HG02885 (cell line): ENCODE data around the gene IFNA10.
A peak's percentile ranks its signal among the peaks of the same experiment; 100 is the strongest.
"Not testable (repeated sequence)": the region's sequence is repeated elsewhere in the genome, so short reads cannot be mapped to it uniquely, and the experiment has no call there.

ENCODE experiments used
- ATAC-seq: cut with Tn5 transposase; IDR thresholded peaks from one replicate; pipeline ENCODE4 v1.9.1; 2021; ENCODE audit warnings: mild to moderate bottlenecking; ENCODE audit not compliant: unreplicated experiment, poor library complexity

Gene IFNA10

GRCh38 chr9:21207043-21207442 lies at the start of gene IFNA10:
Gene IFNA10 (minus strand): TSS chr9:21207143. CDS start chr9:21207097, 46 bp downstream.
- not testable (repeated sequence) for ATAC-seq

DNA sequence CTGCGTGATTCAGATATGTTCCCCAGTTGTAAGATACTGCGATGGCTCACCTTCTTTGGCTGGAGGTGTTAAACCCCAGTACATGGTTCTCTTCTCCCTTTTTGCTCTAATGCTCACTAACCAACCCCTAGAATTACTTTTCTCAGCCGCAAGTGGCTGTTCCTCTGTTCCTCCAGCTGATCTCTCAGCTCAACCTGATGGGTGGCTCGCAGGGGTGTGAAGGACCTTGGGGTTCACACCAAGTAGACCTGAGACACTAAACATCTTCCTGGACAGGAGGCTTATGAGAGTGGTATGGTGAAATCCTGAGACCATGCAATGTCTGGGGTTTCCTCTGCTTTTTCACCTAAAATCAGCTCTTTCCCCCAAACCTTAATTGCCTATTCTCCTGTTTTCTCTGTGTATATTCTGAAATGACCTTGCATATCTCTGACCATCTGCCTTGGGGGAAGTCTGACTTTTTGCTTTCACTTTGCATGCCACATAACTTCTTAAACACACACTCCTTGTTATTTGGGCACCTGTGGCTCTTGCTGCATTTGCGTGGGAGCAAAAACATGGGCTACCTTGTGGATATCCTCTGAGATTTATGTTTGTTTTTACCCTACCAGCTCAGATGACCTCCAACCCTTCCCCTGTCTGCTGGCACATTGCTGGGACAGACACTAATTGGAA lies 48.7 kb upstream of the IFNA10 start:
- no peak for ATAC-seq

GRCh38 chr9:21252721-21253547 lies 46.0 kb upstream of the IFNA10 start:
- peak; percentile 86 for ATAC-seq

- no peak for ATAC-seq
These were observed 44.7 kb upstream of the IFNA10 start for GRCh38 chr9:21251638-21252037.

DNA sequence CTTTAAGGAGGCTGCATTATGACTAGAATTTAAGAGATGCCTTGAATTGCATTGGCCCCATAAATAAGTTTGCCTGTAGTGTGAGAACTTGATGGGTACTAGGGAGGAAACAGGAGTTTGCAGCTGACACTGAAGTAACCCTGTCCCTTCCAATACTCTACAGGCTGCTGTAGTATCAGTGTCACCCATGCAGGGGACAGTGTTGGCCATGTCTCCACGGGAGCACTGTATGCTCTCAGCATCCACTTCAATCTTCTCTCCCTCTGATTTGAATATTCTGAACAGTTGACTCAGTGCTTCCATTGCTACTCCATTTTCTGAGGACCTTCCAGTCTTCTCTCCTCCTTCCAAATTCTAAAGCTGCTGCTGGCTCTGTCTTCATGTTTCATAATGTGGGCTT lies 44.2 kb upstream of the IFNA10 start:
- ATAC-seq = no peak

GRCh38 chr9:21244836-21245235 lies 37.9 kb upstream of the IFNA10 start:
- ATAC-seq = peak; percentile 71

- ATAC-seq = peak; percentile 48
These were observed 33.0 kb upstream of the IFNA10 start, which contains the start of gene IFNA14 for GRCh38 chr9:21239911-21240310. Gene IFNA14 (minus strand): TSS chr9:21240005. CDS start chr9:21239935, 70 bp downstream.

DNA sequence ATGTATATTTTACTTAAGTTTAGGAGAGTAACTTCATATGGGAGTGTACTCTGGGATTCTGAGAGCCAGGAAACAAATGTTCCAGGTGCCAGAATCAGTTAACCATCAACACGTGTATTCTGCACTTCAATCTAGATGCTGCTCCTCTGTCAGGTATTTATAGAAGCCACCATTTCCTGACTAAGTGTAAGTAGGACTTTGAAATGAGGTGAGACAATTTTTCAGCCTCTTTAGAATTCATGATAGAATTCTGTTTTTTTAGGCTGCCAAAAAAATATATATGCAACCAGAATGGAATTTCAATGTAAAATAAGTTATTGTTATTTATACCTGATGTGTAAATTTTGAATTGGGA lies 29.4 kb upstream of the IFNA10 start:
- not testable (repeated sequence) for ATAC-seq

GRCh38 chr9:21235468-21236359 lies 28.8 kb upstream of the IFNA10 start:
- peak; percentile 85 for ATAC-seq

- no peak for ATAC-seq
These were observed 27.3 kb upstream of the IFNA10 start for GRCh38 chr9:21234153-21234687.

DNA sequence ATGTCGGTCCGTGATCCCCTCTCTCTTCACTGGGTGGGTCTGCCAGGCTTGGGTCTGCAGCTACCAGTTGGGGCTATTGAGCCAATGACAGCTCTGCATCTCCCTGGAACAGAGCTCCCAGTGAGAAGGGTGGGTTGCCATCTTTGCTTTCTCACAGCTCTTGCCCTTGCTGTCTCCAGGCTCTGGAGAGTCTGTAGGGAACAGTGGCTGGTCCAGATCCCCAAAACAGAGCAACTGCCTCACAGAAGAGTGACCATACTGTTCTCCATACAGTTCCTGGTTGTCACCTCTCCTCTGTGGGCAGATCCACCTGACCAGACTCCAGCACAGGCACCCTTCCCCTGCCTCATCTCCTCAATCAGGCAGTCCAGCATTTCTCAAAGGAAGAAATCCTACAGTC lies 26.3 kb upstream of the IFNA10 start:
- no peak for ATAC-seq

DNA sequence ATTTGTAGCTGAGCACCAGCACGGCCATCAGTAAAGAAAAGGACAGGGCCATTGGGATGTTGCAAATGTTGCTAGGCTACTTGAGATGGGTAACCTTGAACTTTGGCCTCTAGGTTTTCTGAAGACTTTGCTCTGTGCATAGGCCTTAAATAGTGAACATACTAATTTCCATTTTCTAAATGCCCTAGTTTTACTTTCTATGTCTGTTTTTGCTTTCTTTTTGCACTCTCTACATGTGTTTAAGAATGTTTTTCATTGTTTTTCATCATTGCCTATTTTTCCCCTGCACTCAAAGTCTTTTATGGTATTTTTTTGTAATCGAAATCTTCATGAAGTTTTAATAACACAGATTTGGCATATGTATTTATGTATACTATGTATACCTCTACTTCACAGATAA lies 21.2 kb upstream of the IFNA10 start, which contains the start of gene IFNA17:
IFNA17 (minus strand) TSS at position 101 of the 400 bp plus-strand sequence; CDS start at position 52, 49 bp downstream.
- no peak for ATAC-seq

DNA sequence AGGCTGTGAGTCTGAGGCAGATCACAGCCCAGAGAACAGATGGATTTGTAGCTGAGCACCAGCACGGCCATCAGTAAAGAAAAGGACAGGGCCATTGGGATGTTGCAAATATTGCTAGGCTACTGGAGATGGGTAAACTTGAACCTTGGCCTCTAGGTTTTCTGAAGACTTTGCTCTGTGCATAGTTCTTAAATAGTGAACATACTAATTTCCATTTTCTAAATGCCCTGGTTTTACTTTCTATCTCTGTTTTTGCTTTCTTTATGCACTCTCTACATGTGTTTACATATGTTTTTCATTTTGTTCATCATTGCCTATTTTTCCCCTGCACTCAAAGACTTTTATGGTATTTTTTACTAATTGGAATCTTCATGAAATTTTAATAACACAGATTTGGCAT lies 10.3 kb upstream of the IFNA10 start, which contains the start of gene IFNA16:
IFNA16 (minus strand) TSS at position 101 of the 400 bp plus-strand sequence; CDS start at position 95, 6 bp downstream.
- ATAC-seq = not testable (repeated sequence)

DNA sequence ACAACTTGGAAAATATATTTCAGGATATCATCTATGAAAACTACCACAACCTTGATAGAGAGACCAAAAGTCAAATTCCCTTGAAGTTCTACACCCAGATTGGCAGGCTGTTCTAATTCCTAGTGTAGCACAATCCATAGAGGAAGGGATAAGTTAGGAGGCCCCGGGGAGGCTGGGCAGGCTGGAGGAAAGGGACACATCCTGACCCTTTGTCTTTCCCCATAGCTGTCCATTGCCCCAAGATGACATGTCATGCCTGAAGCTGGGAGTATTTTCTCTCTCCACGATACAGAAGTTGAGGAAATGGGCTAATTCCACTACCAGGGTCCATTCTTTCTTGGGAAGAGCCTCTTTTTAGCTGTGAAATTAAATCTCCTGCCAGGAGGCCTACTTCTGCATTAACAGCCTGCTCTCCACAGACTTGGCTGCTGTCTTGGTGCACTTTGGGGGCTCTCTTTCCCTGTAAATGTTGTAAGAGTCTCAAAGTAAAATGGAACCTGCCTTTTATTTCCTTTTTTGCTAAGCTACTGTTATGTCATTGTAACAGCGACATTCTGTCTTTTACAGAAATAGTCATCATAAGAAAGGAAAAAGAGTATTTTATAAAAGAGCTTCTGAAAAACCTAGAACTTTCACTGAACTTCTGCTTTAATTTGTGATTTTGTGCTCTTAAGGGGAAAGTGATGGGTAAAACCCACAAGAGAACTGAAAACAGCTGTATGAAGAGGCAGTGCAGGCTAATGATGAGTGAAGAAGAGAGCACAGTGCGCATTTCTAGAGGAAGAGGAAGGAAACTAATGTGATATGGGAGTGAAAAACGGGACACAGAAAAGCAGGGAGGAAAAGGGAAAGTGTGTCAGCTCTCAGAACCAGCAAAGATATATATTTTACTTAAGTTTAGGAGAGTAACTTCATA lies 6.7 kb upstream of the IFNA10 start:
- ATAC-seq = peak; percentile 81

GRCh38 chr9:21212160-21212559 lies 5.2 kb upstream of the IFNA10 start:
- not testable (repeated sequence) for ATAC-seq

- ATAC-seq = not testable (repeated sequence)
These were observed 3.8 kb upstream of the IFNA10 start for GRCh38 chr9:21210782-21211181.

GRCh38 chr9:21210311-21210710 lies 3.4 kb upstream of the IFNA10 start:
- ATAC-seq = no peak

- no peak for ATAC-seq
These were observed 1.7 kb downstream of the IFNA10 start for GRCh38 chr9:21205204-21205603.

- not testable (repeated sequence) for ATAC-seq
These were observed 4.8 kb downstream of the IFNA10 start, which contains the start of gene IFNA7 for GRCh38 chr9:21202105-21202504. Gene IFNA7 (minus strand): TSS chr9:21202205. CDS start chr9:21202165, 40 bp downstream.
